ENCODE measurements around the gene CFAP299.

The CFAP299 gene

DNA sequence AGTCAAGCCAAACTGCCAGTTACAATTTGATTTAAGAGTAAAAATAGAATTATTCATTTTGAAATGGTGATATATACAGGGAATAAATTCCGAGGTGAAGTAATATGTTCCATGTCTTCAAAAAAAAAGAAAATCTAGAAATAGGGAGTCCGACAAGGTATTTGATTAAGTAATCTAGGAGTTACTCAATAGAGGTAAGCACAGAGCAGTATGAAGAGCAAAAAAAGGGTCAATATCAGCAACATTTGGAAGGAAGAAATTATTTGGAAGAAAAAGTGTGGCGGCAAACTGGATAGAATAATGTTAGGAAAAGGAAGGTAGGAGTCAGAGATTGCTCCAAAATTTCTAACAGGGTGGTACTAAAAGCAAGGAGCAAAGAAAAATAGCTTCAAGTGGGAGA, 581.2 kb downstream of the CFAP299 start:
- Histone ChIP-seq H3K4me1 (ENCODE audit: control insufficient read depth in 1 of 2, insufficient read depth in 2 of 2, low read length in 2 of 2) (peaks cover 0 to 3% of the 10 kb centered on the region in 2 experiments), H3K9ac (ENCODE audit: low read length) (no peak overlapping the region), H2BK120ac (ENCODE audit: insufficient read depth, low read length, poor library complexity) (no peak overlapping the region), H3K4me2 (ENCODE audit: low read length) (no peak overlapping the region), H2AFZ (ENCODE audit: insufficient read depth, low read length, poor library complexity) (no peak overlapping the region), H3K23ac (ENCODE audit: low read length) (no peak overlapping the region), H3K14ac (ENCODE audit: low read length) (no peak overlapping the region), H4K12ac (ENCODE audit: low read depth, low read length) (no peak overlapping the region), H3K27me3 (ENCODE audit: insufficient read depth, low read length) (no peaks in the 10 kb centered on the region), H3K79me1 (ENCODE audit: low read length) (no peaks in the 10 kb centered on the region), H4K91ac (ENCODE audit: low read depth, low read length) (no peak overlapping the region), H3K18ac (ENCODE audit: low read length) (no peak overlapping the region), H2BK5ac (ENCODE audit: low read depth, low read length, poor library complexity) (no peak overlapping the region), H3K79me2 (ENCODE audit: control insufficient read depth, insufficient read depth, low read length, poor library complexity) (no peaks in the 10 kb centered on the region), H3K9me3 (ENCODE audit: insufficient read depth, low read depth, low read length) (peaks cover 2% of the 10 kb centered on the region), H3K27ac (ENCODE audit: low read depth, low read length) (no peak overlapping the region), H4K8ac (ENCODE audit: low read depth, low read length) (no peak overlapping the region), H2AK5ac (ENCODE audit: low read length) (no peak overlapping the region), H3K4ac (ENCODE audit: low read depth, low read length) (no peak overlapping the region), H3K4me3 (ENCODE audit: low read depth, low read length) (no peak overlapping the region), H3K36me3 (ENCODE audit: control insufficient read depth in 1 of 2, insufficient read depth in 2 of 2, low read length in 2 of 2) (no peaks in the 10 kb centered on the region), H2BK12ac (ENCODE audit: low read length) (no peak overlapping the region)
- no CpG with 5 or more reads among the region's 3 CpGs for WGBS (ENCODE audit: extremely low coverage, insufficient coverage, insufficient read length)
- DNase-seq: no peak

DNA sequence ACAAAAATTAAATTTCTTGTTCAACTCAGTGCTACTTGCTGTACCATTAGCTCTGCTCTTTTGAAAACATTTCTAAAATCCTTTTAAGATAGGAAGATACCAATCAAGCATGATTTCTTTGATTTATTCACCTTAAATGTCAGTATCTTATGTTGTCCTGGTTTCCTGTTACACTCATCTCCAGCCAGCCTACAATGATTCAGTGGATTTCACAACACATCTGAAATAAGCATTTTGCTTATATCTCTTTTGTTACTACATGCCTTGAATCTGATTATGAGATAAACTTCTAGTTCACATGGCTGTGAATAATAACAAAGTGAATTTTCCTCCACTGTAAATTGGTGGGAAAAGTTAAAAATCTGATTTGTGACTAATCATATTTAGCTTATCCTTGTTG, 582.5 kb downstream of the CFAP299 start:
- Histone ChIP-seq H3K79me1 (ENCODE audit: low read length) (no peaks in the 10 kb centered on the region), H3K23ac (ENCODE audit: low read length) (no peak overlapping the region), H4K8ac (ENCODE audit: low read depth, low read length) (no peak overlapping the region), H3K14ac (ENCODE audit: low read length) (no peak overlapping the region), H2AFZ (ENCODE audit: insufficient read depth, low read length, poor library complexity) (no peak overlapping the region), H3K79me2 (ENCODE audit: control insufficient read depth, insufficient read depth, low read length, poor library complexity) (no peaks in the 10 kb centered on the region), H4K12ac (ENCODE audit: low read depth, low read length) (no peak overlapping the region), H3K36me3 (ENCODE audit: control insufficient read depth in 1 of 2, insufficient read depth in 2 of 2, low read length in 2 of 2) (no peaks in the 10 kb centered on the region), H3K27me3 (ENCODE audit: insufficient read depth, low read length) (no peaks in the 10 kb centered on the region), H3K4me3 (ENCODE audit: low read depth, low read length) (no peak overlapping the region), H2BK12ac (ENCODE audit: low read length) (no peak overlapping the region), H3K4me2 (ENCODE audit: low read length) (no peak overlapping the region), H3K27ac (ENCODE audit: low read depth, low read length) (no peak overlapping the region), H2AK5ac (ENCODE audit: low read length) (no peak overlapping the region), H2BK5ac (ENCODE audit: low read depth, low read length, poor library complexity) (no peak overlapping the region), H3K18ac (ENCODE audit: low read length) (no peak overlapping the region), H4K91ac (ENCODE audit: low read depth, low read length) (no peak overlapping the region), H3K9me3 (ENCODE audit: insufficient read depth, low read depth, low read length) (peaks cover 2% of the 10 kb centered on the region), H3K4ac (ENCODE audit: low read depth, low read length) (no peak overlapping the region), H3K9ac (ENCODE audit: low read length) (no peak overlapping the region), H3K4me1 (ENCODE audit: control insufficient read depth in 1 of 2, insufficient read depth in 2 of 2, low read length in 2 of 2) (peaks cover 0 to 3% of the 10 kb centered on the region in 2 experiments), H2BK120ac (ENCODE audit: insufficient read depth, low read length, poor library complexity) (no peak overlapping the region)
- peak; percentile 3 to 66 for DNase-seq

DNA sequence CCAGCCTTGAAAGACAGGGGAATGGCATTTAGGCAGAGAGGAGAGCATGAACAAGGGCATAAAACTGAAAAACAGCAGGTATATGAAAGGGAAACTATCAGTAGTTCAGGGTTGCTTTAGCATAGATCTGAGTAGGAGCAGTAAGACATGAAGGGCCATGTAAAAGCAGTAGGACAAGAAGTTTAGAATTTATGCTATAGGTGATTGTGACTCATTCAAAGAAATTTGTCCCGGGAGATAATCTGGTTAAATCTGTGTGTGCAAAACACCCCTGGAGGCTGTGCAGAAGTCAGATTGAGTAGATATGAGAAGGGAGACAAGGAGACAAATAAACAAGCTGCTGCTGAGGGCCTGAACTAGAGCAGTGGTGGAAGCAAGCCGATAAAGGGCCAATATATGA, 585.9 kb downstream of the CFAP299 start:
- peak; percentile 78 to 97 for DNase-seq
- Histone ChIP-seq H3K9ac (ENCODE audit: low read length) (no peak overlapping the region), H3K18ac (ENCODE audit: low read length) (no peak overlapping the region), H3K27ac (ENCODE audit: low read depth, low read length) (no peak overlapping the region), H3K4me3 (ENCODE audit: low read depth, low read length) (no peak overlapping the region), H3K36me3 (ENCODE audit: control insufficient read depth in 1 of 2, insufficient read depth in 2 of 2, low read length in 2 of 2) (no peaks in the 10 kb centered on the region), H3K4me1 (ENCODE audit: control insufficient read depth in 1 of 2, insufficient read depth in 2 of 2, low read length in 2 of 2) (peaks cover 0 to 3% of the 10 kb centered on the region in 2 experiments), H3K27me3 (ENCODE audit: insufficient read depth, low read length) (no peaks in the 10 kb centered on the region), H3K9me3 (ENCODE audit: insufficient read depth, low read depth, low read length) (peaks cover 2% of the 10 kb centered on the region), H4K91ac (ENCODE audit: low read depth, low read length) (no peak overlapping the region), H3K4me2 (ENCODE audit: low read length) (no peak overlapping the region), H2BK12ac (ENCODE audit: low read length) (no peak overlapping the region), H2AK5ac (ENCODE audit: low read length) (no peak overlapping the region), H3K14ac (ENCODE audit: low read length) (no peak overlapping the region), H3K23ac (ENCODE audit: low read length) (no peak overlapping the region), H4K8ac (ENCODE audit: low read depth, low read length) (no peak overlapping the region), H2AFZ (ENCODE audit: insufficient read depth, low read length, poor library complexity) (no peak overlapping the region), H2BK120ac (ENCODE audit: insufficient read depth, low read length, poor library complexity) (no peak overlapping the region), H3K79me2 (ENCODE audit: control insufficient read depth, insufficient read depth, low read length, poor library complexity) (no peaks in the 10 kb centered on the region), H4K12ac (ENCODE audit: low read depth, low read length) (no peak overlapping the region), H3K79me1 (ENCODE audit: low read length) (no peaks in the 10 kb centered on the region), H2BK5ac (ENCODE audit: low read depth, low read length, poor library complexity) (no peak overlapping the region), H3K4ac (ENCODE audit: low read depth, low read length) (no peak overlapping the region)
- WGBS (ENCODE audit: extremely low coverage, insufficient coverage, insufficient read length): 100% methylated on average over 1 of the region's 2 CpGs

DNA sequence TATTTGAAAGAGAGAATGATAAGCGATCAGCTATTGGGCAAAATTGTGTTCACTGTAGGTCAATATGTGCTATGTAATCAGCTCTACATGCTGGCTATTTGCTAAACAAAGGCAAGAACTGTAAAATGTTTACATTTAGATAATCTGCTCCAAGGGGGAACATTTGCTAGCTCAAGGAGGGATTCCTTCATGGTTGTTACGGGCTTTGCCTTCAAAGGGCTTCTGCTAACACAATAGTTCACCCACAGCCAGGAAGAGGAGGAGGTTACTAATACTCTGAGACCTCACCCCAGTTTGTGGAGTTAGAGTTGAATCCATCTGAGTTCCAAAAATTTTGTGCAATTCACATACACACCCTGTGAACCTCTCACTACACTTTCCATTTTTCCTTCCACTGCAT, 587.4 kb downstream of the CFAP299 start:
- no CpG with 5 or more reads among the region's 2 CpGs for WGBS (ENCODE audit: extremely low coverage, insufficient coverage, insufficient read length)
- H3K79me1 ChIP-seq (ENCODE audit: low read length): no peaks in the 10 kb centered on the region
- no peaks in the 10 kb centered on the region for H3K79me2 ChIP-seq (ENCODE audit: control insufficient read depth, insufficient read depth, low read length, poor library complexity)
- no peak overlapping the region for H2AK5ac ChIP-seq (ENCODE audit: low read length)
- no peak overlapping the region for H3K9ac ChIP-seq (ENCODE audit: low read length)
- no peaks in the 10 kb centered on the region for H3K36me3 ChIP-seq (ENCODE audit: control insufficient read depth in 1 of 2, insufficient read depth in 2 of 2, low read length in 2 of 2)
- peaks cover 2% of the 10 kb centered on the region for H3K9me3 ChIP-seq (ENCODE audit: insufficient read depth, low read depth, low read length)
- H4K8ac ChIP-seq (ENCODE audit: low read depth, low read length): no peak overlapping the region
- H2BK5ac ChIP-seq (ENCODE audit: low read depth, low read length, poor library complexity): no peak overlapping the region
- H3K4me1 ChIP-seq (ENCODE audit: control insufficient read depth in 1 of 2, insufficient read depth in 2 of 2, low read length in 2 of 2): peaks cover 0 to 3% of the 10 kb centered on the region in 2 experiments
- H4K91ac ChIP-seq (ENCODE audit: low read depth, low read length): no peak overlapping the region
- no peak overlapping the region for H3K14ac ChIP-seq (ENCODE audit: low read length)
- H2BK120ac ChIP-seq (ENCODE audit: insufficient read depth, low read length, poor library complexity): no peak overlapping the region
- DNase-seq: no peak
- H3K27me3 ChIP-seq (ENCODE audit: insufficient read depth, low read length): no peaks in the 10 kb centered on the region
- no peak overlapping the region for H3K4me3 ChIP-seq (ENCODE audit: low read depth, low read length)
- no peak overlapping the region for H3K27ac ChIP-seq (ENCODE audit: low read depth, low read length)
- no peak overlapping the region for H3K4ac ChIP-seq (ENCODE audit: low read depth, low read length)
- H3K23ac ChIP-seq (ENCODE audit: low read length): no peak overlapping the region
- H2BK12ac ChIP-seq (ENCODE audit: low read length): no peak overlapping the region
- H3K18ac ChIP-seq (ENCODE audit: low read length): no peak overlapping the region
- no peak overlapping the region for H3K4me2 ChIP-seq (ENCODE audit: low read length)
- no peak overlapping the region for H2AFZ ChIP-seq (ENCODE audit: insufficient read depth, low read length, poor library complexity)
- no peak overlapping the region for H4K12ac ChIP-seq (ENCODE audit: low read depth, low read length)
